ENCODE results near the gene CCDC24.

CCDC24 gene

DNA sequence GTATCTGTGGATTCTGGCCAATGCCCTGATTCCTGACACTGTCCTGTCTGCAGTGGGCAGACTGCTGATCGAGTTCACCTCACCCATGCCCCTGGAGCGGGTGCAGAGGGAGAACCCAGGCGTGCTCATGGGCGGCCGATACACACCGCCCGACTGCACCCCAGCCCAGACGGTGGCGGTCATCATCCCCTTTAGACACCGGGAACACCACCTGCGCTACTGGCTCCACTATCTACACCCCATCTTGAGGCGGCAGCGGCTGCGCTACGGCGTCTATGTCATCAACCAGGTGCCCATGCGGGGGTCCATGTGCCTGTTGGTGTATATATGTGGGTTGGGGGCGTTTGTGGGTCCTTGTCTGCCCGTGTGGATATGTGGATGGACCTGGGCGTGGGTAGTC is 9.8 kb upstream of the CCDC24 start:
- DNase-seq = no peak

DNA sequence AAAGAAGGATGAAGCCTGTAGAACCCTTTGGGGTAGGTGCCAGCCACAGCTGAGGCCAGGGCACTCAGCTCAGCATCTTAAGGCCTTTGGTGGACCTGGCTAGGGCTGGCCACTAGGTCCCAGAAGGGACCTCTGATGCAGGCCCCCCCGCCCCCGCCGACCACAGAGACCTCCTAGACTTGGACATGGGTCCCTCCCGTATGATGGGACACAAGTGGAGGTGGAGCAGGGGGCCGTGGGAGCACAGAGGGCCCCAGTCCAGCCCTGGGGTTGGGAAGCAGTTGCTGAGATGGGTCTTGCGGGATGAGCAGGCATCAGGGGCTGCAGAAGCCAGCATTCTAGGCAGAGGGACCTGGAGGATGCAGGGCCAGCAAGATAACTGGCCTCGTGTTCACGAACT is 9.2 kb upstream of the CCDC24 start:
- DNase-seq = no peak

DNA sequence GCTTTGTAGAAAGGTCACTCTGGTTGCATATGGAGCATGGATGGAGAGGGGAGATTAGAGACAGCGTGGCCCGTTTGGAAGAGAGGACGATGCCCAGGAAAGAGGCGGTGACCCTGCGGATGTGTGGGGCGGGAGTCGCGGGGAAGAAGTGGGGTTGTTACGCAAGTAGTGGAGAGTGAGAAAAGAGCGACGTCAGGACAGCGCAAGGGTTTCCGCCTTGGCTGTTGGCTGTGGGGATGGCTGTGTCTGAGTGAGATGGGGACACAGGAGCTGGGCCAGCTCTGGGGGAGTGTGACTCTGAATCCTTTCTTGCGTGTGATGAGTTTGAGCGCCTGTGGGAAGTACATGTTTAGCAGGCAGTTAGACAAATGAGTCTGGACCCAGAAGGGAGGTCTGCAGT is 8.6 kb upstream of the CCDC24 start:
- DNase-seq = no peak

DNA sequence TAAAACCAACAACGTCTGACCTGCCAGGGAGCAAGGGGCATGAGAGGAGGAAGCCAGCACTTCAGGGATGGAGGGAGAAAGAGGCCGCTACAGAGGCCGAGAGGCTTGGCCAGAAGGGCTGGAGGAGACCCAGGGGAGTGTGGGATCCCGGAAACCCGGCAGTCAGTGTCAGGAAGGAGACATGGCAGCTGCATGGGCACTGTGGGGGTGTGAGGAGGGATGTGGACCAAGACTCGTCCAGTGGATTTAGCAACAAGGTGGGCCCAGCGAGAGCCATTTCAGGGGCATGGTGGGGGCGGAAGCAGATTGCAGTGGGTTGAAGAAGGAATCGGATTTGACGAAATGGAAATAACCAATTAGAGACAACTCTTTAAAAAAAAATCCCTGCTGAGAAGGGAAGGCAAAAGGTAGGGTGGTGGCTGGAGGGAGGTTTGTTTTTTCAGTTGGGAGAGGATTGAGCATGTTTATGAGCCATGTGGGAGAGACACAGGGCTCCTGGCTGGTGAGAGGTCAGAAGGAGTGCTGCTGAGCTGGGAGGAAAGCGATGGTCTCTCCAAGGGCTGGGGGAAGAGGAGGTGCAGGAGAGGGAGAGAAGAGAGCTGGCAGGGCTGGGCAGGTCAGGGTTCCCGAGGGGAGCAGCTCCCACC is 8.0 kb upstream of the CCDC24 start:
- no peak for DNase-seq

DNA sequence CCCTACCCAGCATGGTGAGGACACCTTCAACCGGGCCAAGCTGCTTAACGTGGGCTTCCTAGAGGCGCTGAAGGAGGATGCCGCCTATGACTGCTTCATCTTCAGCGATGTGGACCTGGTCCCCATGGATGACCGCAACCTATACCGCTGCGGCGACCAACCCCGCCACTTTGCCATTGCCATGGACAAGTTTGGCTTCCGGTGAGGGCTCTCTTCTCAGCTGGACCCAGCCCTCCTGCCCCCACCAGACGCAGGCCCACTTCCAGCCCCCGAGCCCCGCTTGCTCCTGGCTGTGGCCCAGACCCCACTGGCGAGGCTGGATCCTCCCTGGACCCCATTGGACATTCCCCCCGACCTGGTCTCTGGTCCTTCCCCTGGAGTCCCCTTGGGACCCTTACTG is 6.5 kb upstream of the CCDC24 start:
- DNase-seq = no peak

DNA sequence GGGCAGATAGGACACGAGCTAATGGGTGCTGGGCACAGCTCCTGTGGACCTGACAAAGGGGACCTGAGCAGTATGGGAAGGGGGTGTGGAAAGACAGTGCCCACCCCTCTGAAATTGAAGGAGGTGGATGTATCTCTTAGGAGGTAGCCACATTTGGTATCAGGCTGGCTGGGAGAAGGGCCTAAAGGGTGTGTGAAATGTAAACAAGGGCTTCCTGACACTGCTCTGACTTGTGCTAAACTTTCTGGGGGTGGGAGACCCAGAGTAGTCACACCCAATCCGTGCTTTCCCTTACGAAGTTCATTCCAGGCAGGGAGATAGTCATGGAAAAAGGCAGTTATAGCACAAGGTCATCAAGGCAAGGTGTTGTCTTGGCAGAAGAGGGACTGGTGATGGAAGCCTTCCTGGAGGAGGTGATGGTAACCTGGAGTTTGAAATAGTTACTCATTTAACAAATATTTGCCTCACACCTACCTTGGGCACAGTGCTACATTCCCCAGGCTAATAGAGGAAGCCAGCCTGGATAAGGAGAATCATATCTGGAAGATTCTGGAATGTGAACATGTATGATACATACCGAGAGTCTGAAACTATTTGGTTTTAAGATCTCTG is 5.3 kb upstream of the CCDC24 start:
- DNase-seq = no peak

DNA sequence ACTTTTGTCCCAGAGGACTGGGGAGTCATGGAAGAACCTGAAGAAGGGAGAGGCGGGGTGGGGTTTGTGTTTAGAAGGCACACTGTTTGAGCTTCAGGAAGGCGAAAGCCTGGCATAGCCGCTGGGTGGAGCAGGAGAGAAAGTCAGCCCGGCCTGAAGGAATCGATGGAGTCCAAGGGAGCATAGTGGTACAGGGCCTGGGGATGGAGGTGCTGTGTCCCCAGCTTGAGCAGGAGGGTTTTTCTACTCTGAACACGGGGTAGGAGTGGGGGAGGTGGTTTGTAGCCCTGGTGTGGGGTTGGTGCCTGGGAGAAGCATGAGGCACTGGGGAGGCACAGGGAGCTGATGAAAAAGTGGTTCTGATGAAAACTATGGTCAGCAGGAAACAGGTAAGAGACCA is 4.7 kb upstream of the CCDC24 start:
- DNase-seq = no peak

DNA sequence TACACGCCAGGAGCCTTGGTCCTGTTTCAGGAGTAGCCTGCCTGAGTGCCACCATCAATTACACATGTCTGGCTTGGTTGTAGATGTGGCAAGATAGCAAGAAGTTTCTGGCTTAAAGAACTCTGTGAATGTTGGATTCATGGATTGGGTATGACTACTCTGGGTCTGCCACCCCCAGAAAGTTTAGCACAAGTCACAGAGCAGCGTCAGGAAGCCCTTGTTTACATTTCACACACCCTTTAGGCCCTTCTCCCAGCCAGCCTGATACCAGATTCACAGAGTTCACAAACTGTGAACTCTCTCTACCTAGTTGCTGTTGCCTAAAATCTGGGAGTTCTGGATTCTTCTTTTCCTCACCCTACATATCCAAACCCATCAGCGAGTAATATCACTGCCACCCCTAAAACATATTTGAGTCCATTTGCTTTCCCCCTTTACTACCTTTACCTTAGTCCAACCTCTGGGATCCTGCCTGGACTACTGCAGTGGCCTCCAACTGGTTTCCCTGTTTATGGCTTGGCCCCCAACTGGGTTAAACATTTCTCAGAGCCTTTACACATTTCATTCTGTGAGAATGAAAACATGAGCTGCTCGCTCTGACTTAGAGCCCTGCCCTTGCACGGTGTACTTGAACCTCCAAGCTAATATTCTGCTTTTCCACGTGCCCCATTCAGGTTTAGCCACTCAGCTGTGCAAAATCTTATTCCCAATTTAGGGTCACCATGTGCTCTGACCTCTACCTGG is 4.1 kb upstream of the CCDC24 start:
- no peak for DNase-seq

DNA sequence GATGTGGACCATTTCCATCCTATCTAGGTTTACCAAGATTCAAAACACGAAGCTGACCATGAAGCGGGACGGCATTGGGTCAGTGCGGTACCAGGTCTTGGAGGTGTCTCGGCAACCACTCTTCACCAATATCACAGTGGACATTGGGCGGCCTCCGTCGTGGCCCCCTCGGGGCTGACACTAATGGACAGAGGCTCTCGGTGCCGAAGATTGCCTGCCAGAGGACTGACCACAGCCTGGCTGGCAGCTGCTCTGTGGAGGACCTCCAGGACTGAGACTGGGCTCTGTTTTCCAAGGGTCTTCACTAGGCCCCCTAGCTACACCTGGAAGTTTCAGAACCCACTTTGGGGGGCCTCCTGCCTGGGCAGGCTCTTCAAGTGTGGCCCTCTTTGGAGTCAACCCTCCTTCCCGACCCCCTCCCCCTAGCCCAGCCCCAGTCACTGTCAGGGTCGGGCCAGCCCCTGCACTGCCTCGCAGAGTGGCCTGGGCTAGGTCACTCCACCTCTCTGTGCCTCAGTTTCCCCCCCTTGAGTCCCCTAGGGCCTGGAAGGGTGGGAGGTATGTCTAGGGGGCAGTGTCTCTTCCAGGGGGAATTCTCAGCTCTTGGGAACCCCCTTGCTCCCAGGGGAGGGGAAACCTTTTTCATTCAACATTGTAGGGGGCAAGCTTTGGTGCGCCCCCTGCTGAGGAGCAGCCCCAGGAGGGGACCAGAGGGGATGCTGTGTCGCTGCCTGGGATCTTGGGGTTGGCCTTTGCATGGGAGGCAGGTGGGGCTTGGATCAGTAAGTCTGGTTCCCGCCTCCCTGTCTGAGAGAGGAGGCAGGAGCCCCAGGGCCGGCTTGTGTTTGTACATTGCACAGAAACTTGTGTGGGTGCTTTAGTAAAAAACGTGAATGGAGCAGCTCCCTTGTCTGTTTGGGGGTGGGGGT is 864 bp upstream of the CCDC24 start:
- DNase-seq = no peak

DNA sequence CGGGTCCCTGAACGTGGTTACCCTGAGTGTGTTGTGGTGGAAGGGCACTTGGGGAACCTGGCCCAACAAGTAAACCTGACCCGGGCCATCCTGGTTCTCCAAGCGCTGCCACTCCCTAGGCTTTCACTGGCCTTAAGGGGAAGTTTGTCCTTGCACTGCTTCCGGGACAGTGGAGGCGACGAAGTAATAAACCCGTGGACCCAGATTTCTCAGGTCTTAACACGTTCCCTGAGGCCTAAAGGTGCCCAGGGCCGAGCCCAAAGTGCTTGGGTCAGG is 261 bp upstream of the CCDC24 start:
- no peak for DNase-seq

DNA sequence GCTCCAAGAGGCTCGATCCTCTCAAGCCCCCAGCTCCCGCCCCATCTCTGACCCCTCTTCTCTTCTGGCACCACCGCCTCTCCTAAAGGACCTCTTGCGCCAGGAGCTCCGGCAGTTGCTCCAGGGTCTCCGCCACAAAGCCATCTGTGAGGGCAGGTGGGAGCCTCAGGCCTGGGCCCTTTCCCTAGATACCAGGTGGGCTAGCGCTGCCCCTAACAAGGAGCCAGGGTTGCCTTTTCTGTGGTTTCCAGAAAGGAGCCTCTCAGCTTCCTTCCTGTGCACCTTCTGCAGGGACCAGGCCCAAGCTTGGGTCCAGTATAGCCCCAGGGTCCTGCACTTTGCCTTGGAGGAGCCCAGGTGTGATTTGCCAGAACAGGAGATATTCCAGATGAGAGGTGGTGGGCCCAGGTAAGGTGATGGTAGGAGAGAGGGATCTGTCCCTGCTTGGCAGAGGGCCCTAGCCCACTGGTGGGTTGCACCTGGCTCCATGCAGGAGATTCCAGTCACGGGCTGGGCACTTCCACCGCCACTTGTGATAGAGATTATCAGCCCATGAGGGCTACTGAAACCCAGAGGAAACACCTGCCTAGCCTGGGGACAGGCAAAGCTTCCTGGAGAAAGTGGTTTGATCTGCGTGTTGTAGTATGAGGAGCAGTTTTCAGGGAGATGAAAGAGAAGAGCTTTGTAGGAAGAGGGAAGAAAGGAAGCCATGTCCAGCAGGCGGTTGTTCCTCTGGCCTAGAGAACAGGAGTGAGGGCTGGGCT is 1.0 kb downstream of the CCDC24 start:
- no peak for DNase-seq

DNA sequence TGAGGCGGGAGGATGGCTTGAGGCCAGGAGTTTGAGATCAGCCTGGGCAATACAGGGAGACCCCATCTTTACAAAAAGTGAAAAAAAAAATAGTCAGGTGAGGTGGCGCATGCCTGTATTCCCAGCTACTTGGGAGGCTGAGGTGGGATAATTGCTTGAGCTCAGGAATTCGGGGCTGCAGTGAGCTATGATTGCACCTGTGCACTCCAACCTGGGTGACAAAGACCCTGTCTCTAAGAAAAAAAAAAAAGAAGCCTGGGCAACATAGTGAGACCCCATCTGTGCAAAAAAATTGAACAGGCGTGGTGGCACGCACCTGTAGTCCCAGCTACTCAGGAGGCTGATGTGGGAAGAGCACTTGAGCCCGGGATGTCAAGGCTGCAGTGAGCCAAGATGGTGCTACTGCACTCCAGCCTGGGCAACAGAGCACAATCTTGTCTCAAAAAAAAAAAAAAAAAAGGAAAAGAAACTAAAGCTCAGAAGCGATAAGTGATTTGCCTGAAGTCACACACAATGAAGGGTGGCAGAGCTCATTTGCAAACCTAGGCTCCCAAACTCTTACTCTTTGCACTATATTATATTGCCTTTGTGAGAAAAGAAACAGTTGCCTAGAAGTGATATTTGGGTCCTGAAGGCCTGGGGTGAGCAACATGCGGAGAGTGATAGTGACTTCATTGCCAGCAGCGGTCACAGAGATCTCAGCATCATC is 2.0 kb downstream of the CCDC24 start:
- no peak for DNase-seq

DNA sequence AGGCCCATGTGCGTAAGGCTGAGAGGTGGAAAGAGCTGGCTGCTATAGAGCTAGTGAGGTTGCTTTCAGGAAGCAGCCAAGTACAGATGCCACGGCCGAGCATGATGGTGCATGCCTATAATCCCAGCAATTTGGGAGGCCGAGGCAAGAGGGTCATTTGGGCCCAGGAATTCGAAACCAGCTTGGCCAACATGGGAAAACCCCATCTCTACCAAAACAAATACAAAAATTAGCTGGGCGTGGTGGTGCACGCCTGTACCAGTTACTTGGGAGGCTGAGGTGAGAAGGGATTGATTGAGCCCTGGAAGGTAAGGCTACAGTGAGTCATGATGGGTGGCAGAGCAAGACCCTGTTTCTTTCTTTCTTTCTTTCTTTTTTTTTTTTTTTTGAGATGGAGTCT is 2.7 kb downstream of the CCDC24 start:
- DNase-seq = no peak

DNA sequence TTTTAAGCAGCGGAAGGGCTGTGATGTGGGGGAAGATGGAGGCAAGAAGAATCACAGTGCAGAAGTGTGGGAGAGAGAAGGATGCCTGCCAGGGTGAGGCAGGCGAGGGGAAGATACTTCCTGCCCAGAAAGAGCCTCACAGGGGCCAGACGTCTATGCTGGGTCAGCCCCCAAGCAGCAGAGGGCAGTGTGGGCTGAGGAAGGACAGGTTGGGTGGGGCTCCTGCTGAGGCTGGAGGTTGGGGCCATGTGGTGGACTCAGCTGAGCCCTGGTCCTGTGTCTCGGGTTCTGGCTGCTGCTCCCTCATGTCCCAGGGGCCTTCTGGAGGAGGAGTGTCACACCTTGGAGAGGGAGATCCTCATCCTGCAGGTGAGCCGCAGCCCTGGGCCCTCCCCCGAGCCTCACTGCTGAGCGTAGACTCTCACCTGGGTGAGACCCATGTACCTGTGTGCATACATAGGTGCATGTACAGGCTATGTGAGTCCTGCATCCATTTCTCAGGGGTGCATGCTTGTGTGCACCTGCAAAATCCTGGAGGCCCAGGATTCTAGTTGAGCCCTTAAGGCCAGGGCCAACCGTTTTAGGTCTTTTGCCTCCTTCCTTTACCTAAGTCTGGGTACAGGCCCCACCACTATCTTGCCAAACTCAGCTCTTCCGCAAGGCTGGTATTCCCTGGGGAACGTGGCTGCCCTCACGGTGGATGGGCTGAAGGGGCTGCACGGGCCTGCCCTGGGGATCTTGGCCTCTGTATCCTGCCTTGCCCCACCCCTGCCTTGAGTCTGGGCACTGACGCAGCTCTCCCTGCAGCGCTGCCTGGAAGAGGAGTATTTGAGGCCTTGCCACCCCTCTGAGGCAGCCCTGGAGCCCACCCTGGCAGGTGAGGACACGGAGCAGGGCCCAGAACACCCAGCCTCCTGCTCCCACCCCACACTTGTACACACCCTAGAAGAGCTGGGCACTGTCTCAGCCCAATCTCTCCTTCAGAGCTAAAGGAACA is 3.7 kb downstream of the CCDC24 start:
- no peak for DNase-seq

DNA sequence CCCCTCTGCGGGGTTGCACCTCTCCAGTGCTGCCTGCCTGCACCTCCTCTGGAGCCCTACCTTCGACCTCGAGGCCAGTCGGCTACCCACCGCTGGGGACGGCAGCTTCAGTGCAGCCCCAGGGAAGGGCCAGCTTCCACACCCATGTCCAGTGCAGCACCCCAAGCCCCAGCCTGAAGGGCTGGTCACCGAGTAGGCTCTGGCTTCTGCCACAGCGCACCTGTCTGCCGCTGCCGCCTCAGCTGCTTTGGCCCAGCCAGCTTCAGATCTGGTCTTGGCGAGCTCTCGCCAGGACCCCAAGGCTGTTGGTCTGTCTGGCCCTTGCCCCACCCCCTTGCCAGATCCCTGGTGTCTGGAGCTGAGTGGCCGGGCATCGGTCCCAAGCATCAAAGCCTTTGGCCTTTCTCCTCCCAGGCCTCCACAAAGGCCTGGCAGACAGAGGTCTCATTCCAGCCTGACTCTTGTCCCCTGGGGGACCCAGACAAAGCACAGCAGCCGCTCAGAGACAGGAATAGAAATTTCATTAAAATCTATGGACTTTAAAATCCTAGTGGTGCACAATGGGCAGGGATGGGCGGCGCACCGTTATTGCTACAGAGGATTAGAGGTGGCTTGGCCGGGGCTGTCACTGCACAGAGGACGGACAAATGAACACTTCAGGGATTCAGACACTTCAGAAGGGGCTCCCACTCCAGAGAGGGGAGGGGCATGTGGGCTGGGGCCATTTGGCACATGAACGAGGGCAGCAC is 4.8 kb downstream of the CCDC24 start:
- no peak for DNase-seq

DNA sequence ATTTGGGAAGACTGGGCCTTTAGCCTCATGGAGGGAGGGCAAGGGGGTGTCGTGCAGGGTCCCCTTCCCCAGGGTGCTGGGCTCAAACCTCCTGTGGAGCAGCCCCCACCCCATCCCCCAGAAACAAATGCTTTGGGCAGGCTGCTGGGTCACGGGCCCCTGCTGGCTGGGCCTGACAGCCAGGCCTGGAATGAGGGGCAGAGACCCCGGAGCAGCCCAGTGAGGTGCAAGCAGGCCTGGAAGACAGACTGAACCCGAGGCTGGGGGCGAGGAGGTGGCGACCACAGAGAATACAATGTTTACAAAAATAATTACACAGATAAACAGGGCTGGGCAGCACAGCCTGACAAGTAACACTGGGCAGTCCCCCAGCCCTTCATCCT is 5.3 kb downstream of the CCDC24 start:
- DNase-seq = no peak

DNA sequence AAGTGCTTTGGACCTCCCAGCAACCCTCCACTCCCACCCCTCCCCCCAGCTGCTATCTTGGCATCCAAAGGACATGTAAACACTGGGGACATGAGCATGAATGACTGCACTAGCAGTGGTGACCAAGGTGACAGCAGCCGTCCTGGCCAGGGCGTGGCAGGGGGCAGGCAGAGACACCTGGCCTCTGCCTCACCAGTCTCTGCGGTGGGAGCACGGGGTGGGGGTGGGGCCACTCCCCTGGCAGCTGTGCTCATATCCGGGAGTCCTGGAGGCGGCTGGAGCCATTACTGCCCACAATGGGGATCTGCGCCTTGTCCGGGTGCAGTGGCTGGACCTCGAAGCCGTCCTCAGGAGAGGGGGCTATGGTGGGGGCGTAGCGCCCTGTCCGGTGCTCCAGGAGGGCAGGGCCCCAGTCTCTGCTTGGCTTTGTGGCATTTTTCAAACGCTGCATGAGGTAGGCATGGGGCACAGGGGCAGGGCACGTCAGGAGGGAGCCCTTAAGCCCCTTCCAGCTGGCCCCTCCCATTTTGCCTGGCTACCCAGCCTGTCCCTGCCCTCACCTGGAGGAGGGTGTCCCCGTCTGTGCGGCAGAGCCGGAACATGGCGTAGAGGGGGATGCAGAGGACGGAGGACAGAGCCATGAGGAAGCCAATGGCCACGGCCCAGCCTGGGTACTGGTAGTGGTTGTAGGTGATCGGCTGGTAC is 6.0 kb downstream of the CCDC24 start:
- DNase-seq = no peak

DNA sequence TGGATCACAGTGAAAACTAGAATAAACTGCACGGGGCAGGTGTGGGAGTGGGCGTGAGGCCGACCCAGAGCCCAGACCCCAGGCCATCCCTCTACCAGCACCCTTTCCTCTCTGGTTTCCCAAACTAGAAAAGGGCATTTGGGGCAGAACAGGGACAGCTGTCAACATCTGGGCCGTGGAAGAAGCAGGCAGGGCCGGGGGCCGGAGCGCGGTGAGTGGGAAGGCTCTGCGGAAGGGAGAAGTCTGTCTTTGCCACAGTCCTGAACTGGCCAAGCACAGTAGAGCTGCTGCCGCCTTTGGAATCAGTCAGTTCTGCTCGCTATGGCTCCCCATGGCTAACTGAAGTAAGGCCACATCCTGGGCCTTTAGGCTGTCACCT is 6.6 kb downstream of the CCDC24 start:
- DNase-seq = no peak

DNA sequence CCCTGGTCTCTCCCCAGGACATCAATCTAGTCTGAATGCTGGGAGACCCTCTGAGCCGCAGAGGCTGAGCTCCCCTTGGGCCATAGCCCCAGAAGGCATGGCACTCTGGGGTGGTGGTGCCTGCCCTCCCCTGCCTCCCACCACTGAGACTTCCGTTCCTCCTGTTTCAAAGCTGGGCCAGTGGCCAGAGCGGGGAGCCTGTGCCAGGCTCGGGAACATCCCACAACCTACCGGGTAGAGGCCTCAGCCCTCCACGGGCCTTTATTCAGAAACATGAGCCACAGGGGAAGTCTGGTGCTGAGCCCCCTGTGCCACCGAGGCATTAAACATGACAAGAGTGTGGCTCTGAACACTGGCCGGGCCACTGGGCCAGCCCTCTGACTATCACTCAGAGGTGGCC is 8.1 kb downstream of the CCDC24 start:
- DNase-seq = no peak
